RPMI7951 (cell line): ENCODE measurements around the gene COX5B. TPM values are rescaled to one million over a fixed set of nuclear protein-coding genes. Genes with fewer than 3 reads are reported as not detected.
"Not testable (repeated sequence)": the region's sequence is repeated elsewhere in the genome, so short reads cannot be mapped to it uniquely, and the experiment has no call there.

Source experiments
- DNase-seq: peaks from one replicate; pipeline ENCODE4 v3.0.0-alpha.2; 2012; ENCODE audit warnings: low read depth
- total RNA-seq: library from RNA; depleted of rRNA; stranded (reverse); fragments of >200 nt; shearing (Covaris generic); gene quantifications from 2 replicates; pipeline ENCODE4 v1.2.3, GENCODE V29; 2014; rRNA removed

The COX5B gene
- total RNA-seq, 1 experiment from 2014 or later = 979 TPM

- DNase-seq = no peak
These were observed 27.5 kb downstream of the COX5B start for GRCh38 chr2:97673182-97673914.

- no peak for DNase-seq
These were observed 28.0 kb downstream of the COX5B start for GRCh38 chr2:97673915-97674283.

DNA sequence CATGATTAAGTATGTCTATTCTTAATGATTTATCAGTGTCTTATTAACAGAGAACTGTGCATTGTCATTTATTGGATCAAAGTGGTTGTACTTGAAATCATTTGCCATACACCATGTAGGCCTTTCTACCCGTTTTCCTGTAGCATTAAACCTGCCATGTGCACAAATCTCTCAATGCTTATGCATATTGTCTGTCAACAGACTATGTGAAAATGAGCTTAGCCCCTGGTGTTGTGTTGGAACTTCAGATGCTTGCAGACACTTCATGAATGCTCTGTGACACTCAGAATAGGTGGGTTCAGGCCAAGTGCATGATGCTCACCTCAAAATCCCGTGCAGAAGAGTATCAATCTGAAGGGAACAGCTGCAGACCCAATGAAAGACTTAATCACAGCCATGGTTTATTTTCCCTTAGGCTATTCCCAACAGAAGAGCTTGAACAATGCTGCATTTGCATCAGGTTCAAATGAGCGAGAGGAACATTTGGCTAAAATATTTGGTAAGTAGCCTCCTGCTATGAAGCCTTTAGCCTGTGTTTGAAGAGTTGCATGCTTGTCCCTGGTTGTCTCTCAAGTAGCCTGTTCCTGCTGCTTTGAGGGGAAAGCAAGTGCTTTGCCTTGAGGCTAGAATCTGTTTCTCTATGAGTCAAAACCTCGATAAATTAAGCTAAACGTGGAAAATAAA lies 29.7 kb downstream of the COX5B start:
- DNase-seq = no peak

DNA sequence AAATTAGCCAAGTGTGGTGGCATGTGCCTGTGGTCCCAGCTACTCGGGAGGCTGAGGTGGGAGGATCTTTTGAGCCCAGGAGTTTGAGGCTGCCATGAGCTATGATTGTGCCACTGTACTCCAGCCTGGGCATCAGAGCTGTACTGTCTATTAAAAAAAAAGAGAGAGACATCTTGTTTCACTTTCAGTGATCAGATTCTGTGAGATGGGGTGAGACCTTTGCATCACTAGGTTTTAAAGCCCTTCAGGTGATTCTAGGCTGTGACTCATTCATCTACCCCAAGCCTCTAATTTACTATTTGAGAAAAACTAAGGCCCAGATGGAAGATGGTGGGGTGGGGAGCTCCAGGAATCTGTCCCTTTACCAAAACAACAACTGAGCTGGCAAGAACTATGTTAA lies 30.8 kb downstream of the COX5B start:
- no peak for DNase-seq

DNA sequence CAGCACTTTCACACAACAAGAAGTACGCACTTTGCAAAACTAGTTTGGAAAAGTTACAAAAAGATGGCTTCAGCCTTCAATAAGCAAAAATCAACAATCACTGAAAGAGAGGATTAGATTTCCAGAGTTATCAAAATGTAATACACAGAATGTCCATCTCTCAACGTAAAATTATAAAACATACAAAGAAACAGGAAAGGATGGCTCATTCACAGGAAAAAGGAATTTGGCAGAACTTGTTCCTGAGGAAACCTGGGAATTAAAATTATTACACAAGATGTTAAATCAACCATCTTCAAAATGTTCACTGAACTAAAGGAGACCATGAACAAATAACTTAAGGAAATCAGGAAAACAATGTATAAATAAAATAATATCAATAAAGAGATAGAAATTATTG lies 31.6 kb downstream of the COX5B start:
- no peak for DNase-seq

- no peak for DNase-seq
These were observed 32.4 kb downstream of the COX5B start for GRCh38 chr2:97678298-97678697.

DNA sequence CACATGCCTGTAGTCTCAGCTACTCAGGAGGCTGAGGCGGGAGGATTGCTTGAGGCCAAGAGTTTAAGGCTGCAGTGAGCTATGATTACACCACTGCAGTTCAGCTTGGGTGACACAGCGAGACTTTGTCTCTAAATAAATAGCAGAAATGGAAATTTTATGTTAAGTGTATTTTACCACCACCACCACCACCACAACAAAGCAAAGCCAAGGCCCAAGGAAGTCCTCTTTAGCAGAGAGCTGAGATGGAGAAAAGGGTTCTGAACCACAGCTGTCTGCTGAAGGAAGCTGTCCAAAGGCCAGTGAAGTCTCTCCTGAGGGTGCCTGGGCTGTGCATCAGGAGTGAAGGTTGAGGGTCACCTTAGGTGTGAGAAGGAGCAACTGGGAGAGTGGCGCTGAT lies 41.4 kb downstream of the COX5B start:
- DNase-seq = not testable (repeated sequence)

DNA sequence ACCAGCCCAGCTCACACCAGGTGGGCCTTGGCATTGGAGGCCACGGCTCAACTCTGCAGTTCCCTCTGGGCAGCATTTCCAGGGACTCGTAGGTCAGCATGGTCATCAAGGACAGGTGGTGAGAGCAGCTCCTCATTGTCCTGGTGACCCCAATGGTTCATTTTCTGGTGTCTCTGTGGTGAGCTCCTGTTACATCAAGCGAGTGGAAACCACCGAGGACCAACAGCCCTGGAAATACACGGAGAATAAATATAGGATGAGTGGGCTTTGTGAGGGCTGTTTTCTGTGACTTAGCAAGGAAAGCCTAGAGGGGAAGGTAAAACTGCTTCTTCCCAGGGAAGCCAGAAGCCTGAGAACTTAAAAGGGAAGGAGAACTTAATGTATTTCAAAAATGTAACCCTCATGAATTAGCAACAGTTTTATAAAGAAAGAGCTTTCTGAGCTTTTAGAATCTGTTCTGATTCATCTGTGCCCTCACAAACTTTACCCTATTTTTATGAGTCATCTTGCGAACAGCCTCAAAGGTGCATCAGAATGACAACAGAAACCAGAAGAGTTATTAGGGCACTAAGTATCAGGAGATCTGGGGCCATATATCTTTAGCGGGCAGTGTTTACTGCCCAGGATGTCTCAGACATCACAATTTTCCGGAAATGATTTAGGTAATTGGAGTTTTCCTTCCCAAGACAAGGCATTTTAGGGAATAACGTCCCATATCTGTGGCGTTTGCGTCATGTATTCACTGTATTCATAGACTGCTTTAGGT lies 42.4 kb downstream of the COX5B start:
- DNase-seq = peak; percentile 18

- DNase-seq = no peak
These were observed 45.3 kb downstream of the COX5B start for GRCh38 chr2:97691166-97691565.

GRCh38 chr2:97693476-97693875 lies 47.6 kb downstream of the COX5B start:
- DNase-seq = peak; percentile 52

DNA sequence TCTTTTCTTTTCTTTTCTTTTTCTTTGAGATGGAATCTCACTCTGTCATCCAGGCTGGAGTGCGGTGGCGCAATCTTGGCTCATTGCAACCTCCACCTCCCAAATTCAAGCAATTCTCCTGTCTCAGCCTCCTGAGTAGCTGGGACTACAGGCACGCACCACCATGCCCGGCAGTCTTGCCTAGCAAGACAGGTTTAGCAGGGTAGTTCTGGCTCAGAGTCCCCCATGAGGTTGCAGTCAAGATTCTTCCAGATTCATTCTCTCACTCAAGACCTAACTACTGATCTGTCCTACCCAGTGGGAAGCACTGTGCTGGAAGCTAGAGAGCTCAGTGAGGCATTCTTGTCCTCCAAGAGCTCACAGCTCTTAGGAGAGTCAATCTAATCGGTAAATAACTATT lies 49.9 kb downstream of the COX5B start:
- no peak for DNase-seq

GRCh38 chr2:97697252-97698235 lies 51.7 kb downstream of the COX5B start:
- DNase-seq = peak; percentile 78

Other genes starting within 250 kb of the COX5B start
- gene ANKRD36B, start 56.2 kb upstream of the COX5B start, total RNA-seq = 13.6 and 20.2 TPM in 2 replicates
- gene ACTR1B, start 18.0 kb downstream of the COX5B start, total RNA-seq = 56.4 and 71.7 TPM in 2 replicates
- 3.3 and 4.9 TPM in 2 replicates for gene C2orf92, start 23.7 kb downstream of the COX5B start, total RNA-seq
- gene ZAP70, start 67.5 kb downstream of the COX5B start, total RNA-seq = 2.0 and 2.1 TPM in 2 replicates